ENCODE measurements around the gene AKAP6. TPM values are rescaled to one million over a fixed set of nuclear protein-coding genes. Genes with fewer than 3 reads are reported as not detected.
A peak's percentile ranks its signal among the peaks of the same experiment; 100 is the strongest.
"Not testable (repeated sequence)": the region's sequence is repeated elsewhere in the genome, so short reads cannot be mapped to it uniquely, and the experiment has no call there.

Gene AKAP6
- polyA plus RNA-seq, 1 donor: 8.5 TPM

- DNase-seq: no peak
- Histone ChIP-seq H3K9me3 (ENCODE audit: control insufficient read depth, low read depth, low read length) (no peaks in the 10 kb centered on the region), H3K36me3 (ENCODE audit: control insufficient read depth, insufficient read depth, low read length) (no peaks in the 10 kb centered on the region), H3K27ac (ENCODE audit: low read length) (no peak overlapping the region), H3K4me1 (ENCODE audit: control insufficient read depth, insufficient read depth, low read length) (peaks cover 9% of the 10 kb centered on the region), H3K27me3 (ENCODE audit: control insufficient read depth, insufficient read depth, low read length) (no peaks in the 10 kb centered on the region), H3K4me3 (ENCODE audit: low read length) (no peak overlapping the region)
- WGBS (ENCODE audit: insufficient coverage, low lambda C conversion rate): 70% methylated on average over 2 of the region's 3 CpGs
These were observed 39.0 kb downstream of the AKAP6 start for GRCh38 chr14:32368107-32368506.

GRCh38 chr14:32370714-32371113 is 41.6 kb downstream of the AKAP6 start:
- no peak for DNase-seq
- WGBS (ENCODE audit: insufficient coverage, low lambda C conversion rate): no CpG with 5 or more reads among the region's 1 CpG
- Histone ChIP-seq H3K4me3 (ENCODE audit: low read length) (no peak overlapping the region), H3K36me3 (ENCODE audit: control insufficient read depth, insufficient read depth, low read length) (no peaks in the 10 kb centered on the region), H3K27ac (ENCODE audit: low read length) (no peak overlapping the region), H3K4me1 (ENCODE audit: control insufficient read depth, insufficient read depth, low read length) (peaks cover 4% of the 10 kb centered on the region), H3K9me3 (ENCODE audit: control insufficient read depth, low read depth, low read length) (no peaks in the 10 kb centered on the region), H3K27me3 (ENCODE audit: control insufficient read depth, insufficient read depth, low read length) (no peaks in the 10 kb centered on the region)

- no peaks in the 10 kb centered on the region for H3K36me3 ChIP-seq (ENCODE audit: control insufficient read depth, insufficient read depth, low read length)
- no peak overlapping the region for H3K4me3 ChIP-seq (ENCODE audit: low read length)
- WGBS (ENCODE audit: insufficient coverage, low lambda C conversion rate): 83% methylated on average over 1 of the region's 2 CpGs
- H3K27me3 ChIP-seq (ENCODE audit: control insufficient read depth, insufficient read depth, low read length): no peaks in the 10 kb centered on the region
- no peak overlapping the region for H3K27ac ChIP-seq (ENCODE audit: low read length)
- no peaks in the 10 kb centered on the region for H3K4me1 ChIP-seq (ENCODE audit: control insufficient read depth, insufficient read depth, low read length)
- no peaks in the 10 kb centered on the region for H3K9me3 ChIP-seq (ENCODE audit: control insufficient read depth, low read depth, low read length)
- no peak for DNase-seq
These were observed 43.1 kb downstream of the AKAP6 start for GRCh38 chr14:32372154-32372553.

- H3K4me3 ChIP-seq (ENCODE audit: low read length); H3K27me3 ChIP-seq (ENCODE audit: control insufficient read depth, insufficient read depth, low read length); H3K4me1 ChIP-seq (ENCODE audit: control insufficient read depth, insufficient read depth, low read length); H3K27ac ChIP-seq (ENCODE audit: low read length); H3K36me3 ChIP-seq (ENCODE audit: control insufficient read depth, insufficient read depth, low read length); H3K9me3 ChIP-seq (ENCODE audit: control insufficient read depth, low read depth, low read length); DNase-seq: not testable (repeated sequence)
- no CpG with 5 or more reads among the region's 3 CpGs for WGBS (ENCODE audit: insufficient coverage, low lambda C conversion rate)
These were observed 44.1 kb downstream of the AKAP6 start for GRCh38 chr14:32373174-32373573.

GRCh38 chr14:32374155-32374554 is 45.1 kb downstream of the AKAP6 start:
- no peaks in the 10 kb centered on the region for H3K4me1 ChIP-seq (ENCODE audit: control insufficient read depth, insufficient read depth, low read length)
- H3K27me3 ChIP-seq (ENCODE audit: control insufficient read depth, insufficient read depth, low read length): no peaks in the 10 kb centered on the region
- H3K9me3 ChIP-seq (ENCODE audit: control insufficient read depth, low read depth, low read length): no peaks in the 10 kb centered on the region
- H3K27ac ChIP-seq (ENCODE audit: low read length): no peak overlapping the region
- no peaks in the 10 kb centered on the region for H3K36me3 ChIP-seq (ENCODE audit: control insufficient read depth, insufficient read depth, low read length)
- 100% methylated on average over 2 of the region's 3 CpGs for WGBS (ENCODE audit: insufficient coverage, low lambda C conversion rate)
- H3K4me3 ChIP-seq (ENCODE audit: low read length): no peak overlapping the region
- no peak for DNase-seq

GRCh38 chr14:32375663-32376062 is 46.6 kb downstream of the AKAP6 start:
- no peak overlapping the region for H3K4me3 ChIP-seq (ENCODE audit: low read length)
- no peaks in the 10 kb centered on the region for H3K9me3 ChIP-seq (ENCODE audit: control insufficient read depth, low read depth, low read length)
- H3K36me3 ChIP-seq (ENCODE audit: control insufficient read depth, insufficient read depth, low read length): no peaks in the 10 kb centered on the region
- no peaks in the 10 kb centered on the region for H3K27me3 ChIP-seq (ENCODE audit: control insufficient read depth, insufficient read depth, low read length)
- WGBS (ENCODE audit: insufficient coverage, low lambda C conversion rate): 88% methylated on average over 1 of the region's 2 CpGs
- no peaks in the 10 kb centered on the region for H3K4me1 ChIP-seq (ENCODE audit: control insufficient read depth, insufficient read depth, low read length)
- H3K27ac ChIP-seq (ENCODE audit: low read length): no peak overlapping the region
- DNase-seq: no peak

- Histone ChIP-seq H3K4me1 (ENCODE audit: control insufficient read depth, insufficient read depth, low read length) (no peaks in the 10 kb centered on the region), H3K4me3 (ENCODE audit: low read length) (no peak overlapping the region), H3K36me3 (ENCODE audit: control insufficient read depth, insufficient read depth, low read length) (no peaks in the 10 kb centered on the region), H3K27me3 (ENCODE audit: control insufficient read depth, insufficient read depth, low read length) (no peaks in the 10 kb centered on the region), H3K27ac (ENCODE audit: low read length) (no peak overlapping the region), H3K9me3 (ENCODE audit: control insufficient read depth, low read depth, low read length) (no peaks in the 10 kb centered on the region)
- 100% methylated on average over 1 of the region's 5 CpGs for WGBS (ENCODE audit: insufficient coverage, low lambda C conversion rate)
- DNase-seq: no peak
These were observed 48.0 kb downstream of the AKAP6 start for GRCh38 chr14:32377046-32377646.

- no peak for DNase-seq
- Histone ChIP-seq H3K27me3 (ENCODE audit: control insufficient read depth, insufficient read depth, low read length) (no peaks in the 10 kb centered on the region), H3K4me1 (ENCODE audit: control insufficient read depth, insufficient read depth, low read length) (no peaks in the 10 kb centered on the region), H3K36me3 (ENCODE audit: control insufficient read depth, insufficient read depth, low read length) (no peaks in the 10 kb centered on the region), H3K4me3 (ENCODE audit: low read length) (no peak overlapping the region), H3K27ac (ENCODE audit: low read length) (no peak overlapping the region), H3K9me3 (ENCODE audit: control insufficient read depth, low read depth, low read length) (no peaks in the 10 kb centered on the region)
These were observed 49.2 kb downstream of the AKAP6 start for GRCh38 chr14:32378284-32378683.

GRCh38 chr14:32379447-32379846 is 50.3 kb downstream of the AKAP6 start:
- H3K9me3 ChIP-seq (ENCODE audit: control insufficient read depth, low read depth, low read length): no peaks in the 10 kb centered on the region
- H3K27me3 ChIP-seq (ENCODE audit: control insufficient read depth, insufficient read depth, low read length): no peaks in the 10 kb centered on the region
- H3K4me3 ChIP-seq (ENCODE audit: low read length): no peak overlapping the region
- H3K27ac ChIP-seq (ENCODE audit: low read length): no peak overlapping the region
- peak in 1 of 2 donors; percentile 12 for DNase-seq
- no CpG with 5 or more reads among the region's 1 CpG for WGBS (ENCODE audit: insufficient coverage, low lambda C conversion rate)
- no peaks in the 10 kb centered on the region for H3K36me3 ChIP-seq (ENCODE audit: control insufficient read depth, insufficient read depth, low read length)
- H3K4me1 ChIP-seq (ENCODE audit: control insufficient read depth, insufficient read depth, low read length): no peaks in the 10 kb centered on the region

- H3K4me3 ChIP-seq (ENCODE audit: low read length): no peak overlapping the region
- no peaks in the 10 kb centered on the region for H3K36me3 ChIP-seq (ENCODE audit: control insufficient read depth, insufficient read depth, low read length)
- H3K27me3 ChIP-seq (ENCODE audit: control insufficient read depth, insufficient read depth, low read length): no peaks in the 10 kb centered on the region
- H3K4me1 ChIP-seq (ENCODE audit: control insufficient read depth, insufficient read depth, low read length): no peaks in the 10 kb centered on the region
- H3K9me3 ChIP-seq (ENCODE audit: control insufficient read depth, low read depth, low read length): no peaks in the 10 kb centered on the region
- DNase-seq: peak; percentile 9 to 15
- 77% methylated on average over 2 of the region's 2 CpGs for WGBS (ENCODE audit: insufficient coverage, low lambda C conversion rate)
- H3K27ac ChIP-seq (ENCODE audit: low read length): no peak overlapping the region
These were observed 52.8 kb downstream of the AKAP6 start for GRCh38 chr14:32381869-32382268.

GRCh38 chr14:32382704-32383103 is 53.6 kb downstream of the AKAP6 start:
- DNase-seq: no peak
- no peaks in the 10 kb centered on the region for H3K4me1 ChIP-seq (ENCODE audit: control insufficient read depth, insufficient read depth, low read length)
- no peak overlapping the region for H3K4me3 ChIP-seq (ENCODE audit: low read length)
- H3K9me3 ChIP-seq (ENCODE audit: control insufficient read depth, low read depth, low read length): no peaks in the 10 kb centered on the region
- H3K27ac ChIP-seq (ENCODE audit: low read length): no peak overlapping the region
- no peaks in the 10 kb centered on the region for H3K36me3 ChIP-seq (ENCODE audit: control insufficient read depth, insufficient read depth, low read length)
- no CpG with 5 or more reads among the region's 1 CpG for WGBS (ENCODE audit: insufficient coverage, low lambda C conversion rate)
- no peaks in the 10 kb centered on the region for H3K27me3 ChIP-seq (ENCODE audit: control insufficient read depth, insufficient read depth, low read length)

Measured in large intestine (tissue), 3 donors.